T47D (cell line): ENCODE data around the gene TSPO.
A peak's percentile ranks its signal among the peaks of the same experiment; 100 is the strongest.
"Not testable (repeated sequence)": the region's sequence is repeated elsewhere in the genome, so short reads cannot be mapped to it uniquely, and the experiment has no call there.

Experiments used
- DNase-seq, 2 experiments: peaks; one replicate each; pipeline versions ENCODE4 v3.0.0 to v3.0.0-alpha.2; 2011 to 2012; ENCODE audit warnings: low read depth in 1 of 2, low spot score in 1 of 2
- JUND ChIP-seq: IDR thresholded peaks from 2 replicates; pipeline ENCODE4 v1.6.1; 2012; ENCODE audit warnings: low read depth
- in situ Hi-C: cut with HindIII; loops from 2 replicates; pipeline ENCODE4 v1.10.0; 2016; ENCODE audit warnings: low sequenced_read_pairs, low pct_unique_long_range_greater_than_20kb

Gene TSPO

GRCh38 chr22:43136255-43136654 is 15.1 kb upstream of the TSPO start:
- in situ Hi-C loops = no loop called here
- no peak for DNase-seq
- TF ChIP-seq JUND = no peak

- DNase-seq = no peak
- no peak for TF ChIP-seq JUND
Observed at GRCh38 chr22:43136801-43137200, 14.6 kb upstream of the TSPO start.

GRCh38 chr22:43142880-43143562 is 8.3 kb upstream of the TSPO start, which contains the start of gene MCAT:
Gene MCAT (minus strand): TSS chr22:43143398. CDS start chr22:43143348, 50 bp downstream.
- in situ Hi-C loops = no loop called here
- no peak for TF ChIP-seq JUND
- DNase-seq = peak; percentile 66 to 79

More at GRCh38 chr22:43136801-43137200, 14.6 kb upstream of the TSPO start:
- in situ Hi-C loops = no loop called here

- no peak for TF ChIP-seq JUND
- peak; percentile 72 to 93 for DNase-seq
- in situ Hi-C loops = no loop called here
Observed at GRCh38 chr22:43144949-43145348, 6.4 kb upstream of the TSPO start.

- in situ Hi-C loops, DNase-seq: not testable (repeated sequence)
Observed at GRCh38 chr22:43145371-43145770, 6.0 kb upstream of the TSPO start.

- DNase-seq, in situ Hi-C loops: not testable (repeated sequence)
Observed at GRCh38 chr22:43146332-43146731, 5.0 kb upstream of the TSPO start.

- in situ Hi-C loops = no loop called here
- DNase-seq = no peak
- no peak for TF ChIP-seq JUND
Observed at GRCh38 chr22:43147821-43148220, 3.5 kb upstream of the TSPO start.

- no peak for TF ChIP-seq JUND
- in situ Hi-C loops = no loop called here
- no peak for DNase-seq
Observed at GRCh38 chr22:43148581-43148980, 2.8 kb upstream of the TSPO start.

- TF ChIP-seq JUND = no peak
- no peak for DNase-seq
- in situ Hi-C loops = no loop called here
Observed at GRCh38 chr22:43150731-43151206, 590 bp upstream of the TSPO start.

- in situ Hi-C loops = no loop called here
- DNase-seq = no peak
- TF ChIP-seq JUND = no peak
Observed at GRCh38 chr22:43152003-43152356, 621 bp downstream of the TSPO start.

GRCh38 chr22:43152357-43153071 is 1.2 kb downstream of the TSPO start:
- DNase-seq = peak; percentile 46 to 47
- no peak for TF ChIP-seq JUND
- in situ Hi-C loops = no loop called here

- in situ Hi-C loops = no loop called here
- no peak for DNase-seq
- no peak for TF ChIP-seq JUND
Observed at GRCh38 chr22:43153899-43154298, 2.5 kb downstream of the TSPO start.

GRCh38 chr22:43154887-43155536 is 3.7 kb downstream of the TSPO start:
- in situ Hi-C loops = no loop called here
- DNase-seq = no peak
- TF ChIP-seq JUND = no peak

GRCh38 chr22:43155789-43156188 is 4.4 kb downstream of the TSPO start:
- no peak for TF ChIP-seq JUND
- in situ Hi-C loops = no loop called here
- DNase-seq = no peak
